GM19455 (cell line): ENCODE results near the gene ACAT2.
"Not testable (repeated sequence)": the region's sequence is repeated elsewhere in the genome, so short reads cannot be mapped to it uniquely, and the experiment has no call there.

Experiments used
- ATAC-seq: cut with Tn5 transposase; IDR thresholded peaks from one replicate; pipeline ENCODE4 v1.9.1; 2021; ENCODE audit not compliant: unreplicated experiment

Gene ACAT2

GRCh38 chr6:159729598-159730331, 32.1 kb upstream of the ACAT2 start:
- no peak for ATAC-seq

- ATAC-seq, result no peak
Observed at GRCh38 chr6:159730332-159730676, 31.5 kb upstream of the ACAT2 start.

- not testable (repeated sequence) for ATAC-seq
Observed at GRCh38 chr6:159732550-159732949, 29.3 kb upstream of the ACAT2 start.

GRCh38 chr6:159733395-159733794, 28.4 kb upstream of the ACAT2 start:
- not testable (repeated sequence) for ATAC-seq

- no peak for ATAC-seq
Observed at GRCh38 chr6:159736908-159737307, 24.9 kb upstream of the ACAT2 start.

GRCh38 chr6:159739341-159739740, 22.5 kb upstream of the ACAT2 start:
- no peak for ATAC-seq

GRCh38 chr6:159742165-159742564, 19.7 kb upstream of the ACAT2 start:
- ATAC-seq, result no peak

- no peak for ATAC-seq
Observed at GRCh38 chr6:159745081-159745480, 16.8 kb upstream of the ACAT2 start.

- ATAC-seq, result no peak
Observed at GRCh38 chr6:159746759-159747158, 15.1 kb upstream of the ACAT2 start.

GRCh38 chr6:159748127-159748526, 13.7 kb upstream of the ACAT2 start:
- not testable (repeated sequence) for ATAC-seq

- no peak for ATAC-seq
Observed at GRCh38 chr6:159751448-159751847, 10.4 kb upstream of the ACAT2 start.

GRCh38 chr6:159753081-159753872, 8.6 kb upstream of the ACAT2 start:
- no peak for ATAC-seq

- no peak for ATAC-seq
Observed at GRCh38 chr6:159754401-159754800, 7.4 kb upstream of the ACAT2 start.

- ATAC-seq, result no peak
Observed at GRCh38 chr6:159754959-159755914, 6.6 kb upstream of the ACAT2 start.

GRCh38 chr6:159756508-159756907, 5.3 kb upstream of the ACAT2 start:
- ATAC-seq, result no peak

- ATAC-seq, result no peak
Observed at GRCh38 chr6:159758031-159759001, 3.5 kb upstream of the ACAT2 start.

GRCh38 chr6:159759645-159760044, 2.2 kb upstream of the ACAT2 start:
- no peak for ATAC-seq

GRCh38 chr6:159760602-159761057, 1.2 kb upstream of the ACAT2 start:
- no peak for ATAC-seq

GRCh38 chr6:159761129-159761872, 544 bp upstream of the ACAT2 start:
- peak; percentile 0 for ATAC-seq
